Spleen (tissue), 11 donors: Measurements from ENCODE around the gene MAL. TPM values are rescaled to one million over a fixed set of nuclear protein-coding genes. Genes with fewer than 3 reads are reported as not detected.

Source experiments
- DNase-seq: peaks from one replicate; pipeline ENCODE4 v3.0.0-alpha.2; 2020
- H3K27ac ChIP-seq, 8 donors: fragments of 200-600 bp; sonication (generic) in 7 of 8; 1 replicate in 4 of 8; 2 replicates in 4 of 8; pipeline versions ENCODE4 v1.5.0 to v1.8.0; 2016 to 2021; ENCODE audit warnings: inconsistent platforms in 4 of 8, mild to moderate bottlenecking in 4 of 8, moderate library complexity in 1 of 8
- H3K27me3 ChIP-seq, 7 donors: fragments of 200-600 bp; sonication (generic) in 6 of 7; replicated peaks in 1 of 7; 1 replicate in 4 of 7; 2 replicates in 3 of 7; pipeline versions ENCODE4 v1.5.0 to v1.8.0; 2016 to 2021; ENCODE audit warnings: inconsistent platforms in 3 of 7, mild to moderate bottlenecking in 1 of 7
- H3K36me3 ChIP-seq, 6 donors: fragments of 200-600 bp; sonication (generic) in 5 of 6; 1 replicate in 4 of 6; 2 replicates in 2 of 6; pipeline versions ENCODE4 v1.5.0 to v1.8.0; 2016 to 2021; ENCODE audit warnings: inconsistent platforms in 2 of 6
- H3K4me1 ChIP-seq, 6 donors: fragments of 200-600 bp; sonication (generic) in 5 of 6; 1 replicate in 3 of 6; 2 replicates in 3 of 6; pipeline versions ENCODE4 v1.5.0 to v1.8.0; 2016 to 2021; ENCODE audit warnings: inconsistent platforms in 3 of 6
- H3K4me3 ChIP-seq, 8 donors: fragments of 200-600 bp; sonication (generic) in 7 of 8; 1 replicate in 4 of 8; 2 replicates in 4 of 8; pipeline versions ENCODE4 v1.5.0 to v1.8.0; 2016 to 2021; ENCODE audit warnings: inconsistent platforms in 4 of 8, mild to moderate bottlenecking in 4 of 8, moderate library complexity in 2 of 8
- H3K9me3 ChIP-seq, 8 donors: fragments of 200-600 bp; sonication (generic) in 7 of 8; 1 replicate in 4 of 8; 2 replicates in 4 of 8; pipeline versions ENCODE4 v1.5.0 to v1.8.0; 2016 to 2021; ENCODE audit warnings: inconsistent platforms in 4 of 8
- CTCF ChIP-seq, 11 experiments: fragments of 200-600 bp in 7 of 11; fragments of 450-650 bp in 4 of 11; sonication (generic) in 4 of 11; IDR thresholded peaks in 8 of 11; conservative IDR thresholded peaks in 3 of 11; 1 replicate in 7 of 11; 2 replicates in 4 of 11; pipeline versions ENCODE4 v1.4.0 to v1.8.0; 2016 to 2021; ENCODE audit warnings: antibody characterized with exemption in 11 of 11, inconsistent platforms in 4 of 11, mild to moderate bottlenecking in 1 of 11
- POLR2A ChIP-seq, 3 donors: fragments of 450-650 bp; IDR thresholded peaks; one replicate each; pipeline ENCODE4 v1.5.1; 2017; ENCODE audit warnings: antibody characterized with exemption in 3 of 3, mild to moderate bottlenecking in 1 of 3
- POLR2AphosphoS5 ChIP-seq, 3 donors: sonication (generic); formaldehyde crosslinking; IDR thresholded peaks; one replicate each; pipeline ENCODE4 v1.5.1; 2017; ENCODE audit warnings: antibody characterized with exemption in 3 of 3
- WGBS, 5 donors: extraction: QIAGEN DNeasy Blood & Tissue Kit in 3 of 5; methylation state at CpG; one replicate each; pipeline versions ENCODE4 v1.1.5 to v1.1.7; 2013 to 2018; 5-methylcytosine and 5-hydroxymethylcytosine counted together
- intact Hi-C: fragments of 100-400 bp; cut with DNase I; formaldehyde crosslinking; loops from one replicate; pipeline ENCODE4 v1.15.0; 2023; ENCODE audit warnings: low total_unique reads
- polyA plus RNA-seq, 3 donors: library from polyadenylated mRNA; stranded (reverse); fragments of 200-250 nt; gene quantifications; one replicate each; pipeline ENCODE4 v1.2.1, GENCODE V29; 2013
- total RNA-seq, 7 donors: library from RNA; depleted of rRNA in 3 of 7; stranded (reverse); fragments of >200 nt in 3 of 7; fragmentation: NEBNext Ultra II Directional in 4 of 7; extraction: Animal tissue kit (Norgen Biotek cat#: 25700) in 4 of 7; gene quantifications; one replicate each; pipeline versions ENCODE4 v1.1.0 to v1.2.1, GENCODE V29; 2016 to 2021
- donor health status: healthy with polysubstance abuse.
- donor health status: DM: no; HTN: no; CAD: no; lungs with moderate emphysema.
- donor health status: DM: no; HTN: no; CAD: no.
- donor health status: Bipolar disorder and iron deficiency.
- donor health status: healthy.
- donor health status: DM: no; HTN: no; CAD: no.
- donor health status: DM: yes; HTN: yes; CAD: no.

MAL gene
- total and polyA plus RNA-seq, 10 donors: 4.7 to 18.8 (median 8.7) TPM

DNA sequence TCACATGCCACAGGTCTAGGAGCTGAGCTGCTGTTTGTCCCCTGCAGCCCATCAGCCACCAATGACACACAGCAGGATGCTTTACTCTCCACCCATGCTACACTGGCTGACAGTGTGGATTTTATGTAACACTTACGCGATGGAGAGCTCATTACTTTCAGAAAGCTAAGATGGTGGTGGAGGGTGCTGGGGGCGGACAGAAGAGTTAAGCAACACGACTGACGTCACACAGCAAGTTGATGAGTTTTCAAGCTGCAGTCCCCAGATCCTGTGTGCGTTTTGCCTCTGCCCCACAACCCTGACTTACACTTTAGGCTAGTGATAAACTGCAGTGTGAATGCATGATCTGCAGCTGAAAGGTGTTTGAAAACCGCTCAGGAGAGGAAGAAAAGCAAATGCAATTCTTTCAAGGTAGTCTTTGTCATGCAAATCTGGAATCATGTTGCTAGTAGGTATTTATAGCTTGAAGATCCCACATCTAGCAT is 53.7 kb downstream of the MAL start:
- H3K4me1 ChIP-seq: peaks cover 0 to 20% (median 11%) of the 10 kb centered on the region in 6 donors

DNA sequence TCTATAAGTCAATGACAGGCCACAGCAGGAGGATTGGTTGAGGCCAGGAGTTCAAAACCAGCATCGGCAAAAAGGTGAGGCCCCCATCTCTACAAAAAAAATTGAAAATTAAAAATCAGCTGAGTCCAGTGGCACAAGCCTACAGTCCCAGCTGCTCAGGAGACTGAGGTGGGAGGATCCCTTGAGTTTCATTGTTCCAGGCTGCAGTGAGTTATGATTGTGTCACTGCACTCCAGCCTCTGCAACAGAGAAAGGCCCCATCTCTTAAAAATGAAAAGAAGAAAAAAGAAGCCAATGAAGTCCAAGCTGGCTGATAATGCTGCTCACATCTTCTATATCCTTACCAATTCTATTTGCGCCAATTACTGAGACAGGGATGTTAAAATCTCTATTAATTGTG is 57.0 kb downstream of the MAL start:
- no peak overlapping the region for H3K4me3 ChIP-seq
- H3K4me1 ChIP-seq: peaks cover 0 to 2% (median 0%) of the 10 kb centered on the region in 6 donors
- H3K27me3 ChIP-seq: peaks cover 0 to 20% (median 0%) of the 10 kb centered on the region in 7 donors
- no peak for DNase-seq
- peaks cover 3 to 33% (median 25%) of the 10 kb centered on the region in 6 donors for H3K36me3 ChIP-seq
- no peak overlapping the region for H3K27ac ChIP-seq
- no peaks in the 10 kb centered on the region for H3K9me3 ChIP-seq
- 95 to 99% (median 97%) methylated on average over 2 of the region's 2 CpGs for WGBS, 5 donors
- no peak for TF ChIP-seq POLR2A (IDR thresholded peaks at IDR 0.05)
- no peak for TF ChIP-seq CTCF (IDR thresholded peaks at IDR 0.05 in 8 of 11, conservative IDR thresholded peaks at IDR 0.05 in 3 of 11)
- TF ChIP-seq POLR2AphosphoS5 (IDR thresholded peaks at IDR 0.05): no peak
- intact Hi-C loops: no loop called here

More for the DNA sequence above, 53.7 kb downstream of the MAL start:
- intact Hi-C loops: no loop called here
- WGBS, 5 donors: 45 to 58% (median 53%) methylated on average over 7 of the region's 7 CpGs
- TF ChIP-seq POLR2AphosphoS5 (IDR thresholded peaks at IDR 0.05) (no peak), POLR2A (IDR thresholded peaks at IDR 0.05) (no peak), CTCF (IDR thresholded peaks at IDR 0.05 in 8 of 11, conservative IDR thresholded peaks at IDR 0.05 in 3 of 11) (no peak)
- Histone ChIP-seq H3K27ac (no peak overlapping the region), H3K36me3 (peaks cover 0 to under 1% (median 0%) of the 10 kb centered on the region in 6 donors), H3K4me3 (no peak overlapping the region), H3K9me3 (no peaks in the 10 kb centered on the region), H3K27me3 (peaks cover 0 to 52% (median 24%) of the 10 kb centered on the region in 7 donors)
- DNase-seq: no peak

DNA sequence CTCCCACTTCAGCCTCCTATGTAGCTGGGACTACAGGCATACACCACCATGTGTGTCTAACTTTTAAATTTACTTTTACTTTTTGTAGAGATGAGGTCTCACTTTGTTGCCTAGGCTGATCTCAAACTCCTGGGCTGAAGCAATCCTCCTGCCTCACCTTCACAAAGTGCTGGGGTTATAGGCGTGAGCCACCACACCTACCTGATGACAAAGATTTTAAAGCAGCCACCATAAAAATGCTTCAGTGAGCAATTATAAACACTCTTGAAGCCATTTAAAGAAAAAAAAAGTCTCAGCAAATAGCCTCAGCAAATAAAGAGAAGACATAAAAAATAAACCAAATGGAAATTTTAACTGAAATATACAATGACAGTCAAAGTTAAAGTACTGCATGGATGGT is 60.5 kb downstream of the MAL start:
- Histone ChIP-seq H3K9me3 (no peaks in the 10 kb centered on the region), H3K4me1 (no peaks in the 10 kb centered on the region), H3K27me3 (no peaks in the 10 kb centered on the region), H3K27ac (no peak overlapping the region), H3K4me3 (no peak overlapping the region), H3K36me3 (peaks cover 3 to 68% (median 50%) of the 10 kb centered on the region in 6 donors)
- TF ChIP-seq CTCF (IDR thresholded peaks at IDR 0.05 in 8 of 11, conservative IDR thresholded peaks at IDR 0.05 in 3 of 11) (no peak), POLR2AphosphoS5 (IDR thresholded peaks at IDR 0.05) (no peak), POLR2A (IDR thresholded peaks at IDR 0.05) (no peak)
- no peak for DNase-seq
- intact Hi-C loops: no loop called here
- WGBS, 5 donors: 94 to 100% (median 96%) methylated on average over 1 of the region's 1 CpG

GRCh38 chr2:95087379-95087778 is 61.9 kb downstream of the MAL start:
- Histone ChIP-seq H3K36me3 (peaks cover 3 to 82% (median 63%) of the 10 kb centered on the region in 6 donors), H3K27ac (no peak overlapping the region), H3K4me3 (no peak overlapping the region), H3K4me1 (no peaks in the 10 kb centered on the region), H3K9me3 (no peaks in the 10 kb centered on the region), H3K27me3 (no peaks in the 10 kb centered on the region)
- WGBS, 5 donors: 90 to 97% (median 96%) methylated on average over 5 of the region's 5 CpGs
- TF ChIP-seq POLR2A (IDR thresholded peaks at IDR 0.05) (no peak), CTCF (IDR thresholded peaks at IDR 0.05 in 8 of 11, conservative IDR thresholded peaks at IDR 0.05 in 3 of 11) (no peak), POLR2AphosphoS5 (IDR thresholded peaks at IDR 0.05) (no peak)
- intact Hi-C loops: no loop called here
- no peak for DNase-seq
